Heart right ventricle (tissue), 16 donors: Measurements from ENCODE around the gene PBOV1. TPM values are rescaled to one million over a fixed set of nuclear protein-coding genes. Genes with fewer than 3 reads are reported as not detected.

Experiments
- ATAC-seq, 8 donors: fragments of 200-7000 bp; cut with Tn5 transposase; one replicate each; pipeline ENCODE4 v1.9.1; 2020; ENCODE audit warnings: mild to moderate bottlenecking in 8 of 8, moderate library complexity in 8 of 8, moderate number of reproducible peaks in 1 of 8
- DNase-seq, 2 donors: peaks; one replicate each; pipeline ENCODE4 v3.0.0-alpha.2; 2020
- H3K27ac ChIP-seq, 10 donors: fragments of 200-600 bp; sonication (generic) in 2 of 10; one replicate each; pipeline versions ENCODE4 v1.5.0 to v1.8.0; 2020 to 2022; ENCODE audit warnings: mild to moderate bottlenecking in 3 of 10
- H3K27me3 ChIP-seq, 7 donors: fragments of 200-600 bp; one replicate each; pipeline ENCODE4 v1.8.0; 2021 to 2022; ENCODE audit warnings: mild to moderate bottlenecking in 2 of 7
- H3K36me3 ChIP-seq, 9 donors: fragments of 200-600 bp; sonication (generic) in 1 of 9; one replicate each; pipeline versions ENCODE4 v1.5.0 to v1.8.0; 2020 to 2022; ENCODE audit warnings: mild to moderate bottlenecking in 2 of 9
- H3K4me1 ChIP-seq, 9 donors: fragments of 200-600 bp; sonication (generic) in 1 of 9; one replicate each; pipeline versions ENCODE4 v1.5.0 to v1.8.0; 2020 to 2022; ENCODE audit warnings: mild to moderate bottlenecking in 4 of 9
- H3K4me3 ChIP-seq, 10 donors: fragments of 200-600 bp; sonication (generic) in 2 of 10; one replicate each; pipeline versions ENCODE4 v1.5.0 to v1.8.0; 2020 to 2022; ENCODE audit warnings: mild to moderate bottlenecking in 7 of 10, moderate library complexity in 2 of 10
- H3K9me3 ChIP-seq, 11 donors: fragments of 200-600 bp in 10 of 11; sonication (generic) in 2 of 11; one replicate each; pipeline versions ENCODE4 v1.5.0 to v1.8.0; 2013 to 2022; ENCODE audit warnings: mild to moderate bottlenecking in 2 of 11, control low read depth in 1 of 11, moderate library complexity in 1 of 11
- WGBS, 2 donors: extraction: QIAGEN DNeasy Blood & Tissue Kit; methylation state at CpG; one replicate each; pipeline ENCODE4 v1.1.7; 2013; ENCODE audit warnings: inconsistent platforms in 1 of 2; 5-methylcytosine and 5-hydroxymethylcytosine counted together
- intact Hi-C, 10 donors: fragments of 100-400 bp; cut with DNase I; formaldehyde crosslinking; loops; one replicate each; pipeline versions ENCODE4 v1.11.1 to v1.14.2; 2022
- polyA plus RNA-seq, 2 donors: library from polyadenylated mRNA; stranded (reverse); fragments of 200-250 nt; gene quantifications; one replicate each; pipeline ENCODE4 v1.2.3, GENCODE V29; 2013
- total RNA-seq, 10 donors: library from RNA; stranded (reverse); fragmentation: NEBNext Ultra II Directional in 3 of 10; extraction: Animal tissue kit (Norgen Biotek cat#: 25700) in 3 of 10; gene quantifications; one replicate each; pipeline versions ENCODE4 v1.2.1 to v1.2.4, GENCODE V29; 2021 to 2023
- TF ChIP-seq, protein P1 (sequence below), 9 donors: fragments of 200-600 bp; sonication (generic) in 2 of 9; IDR thresholded peaks; one replicate each; pipeline versions ENCODE4 v1.5.0 to v1.8.0; 2021 to 2022; ENCODE audit warnings: antibody characterized with exemption in 9 of 9, mild to moderate bottlenecking in 5 of 9, moderate library complexity in 1 of 9
- donor health status: Arrhythmogenic right ventricular cardiomyopathy.
- donor health status: ischemic (EF 13 %, LVEDD 7.1; RV severe dilation, severe dysfunction).
- donor health status: healthy with polysubstance abuse.
- donor health status: DM: no; HTN: yes; CAD: no.
- donor health status: DM: no; HTN: no; CAD: no.
- donor health status: ischemic (EF 25% LVEDD 6.9; RV normal size, moderate dysfunction).
- donor health status: ischemic (EF 25% LVEDD 5.7; RV mildly dilated, moderate dysfunction).
- donor health status: healthy.
- donor health status: DM: yes; HTN: yes; CAD: no.
- donor health status: Ischemic cardiomyopathy.
- donor health status: ischemic (EF 35%, LVEDD 5.7; RV mildly dilated, moderate dysfunction).
- donor health status: nonischemic (EF 11% LVEDD 7.7; RV severe dilation, severe dysfunction).
- donor health status: DM: yes; HTN: yes; CAD: no.
- donor health status: PGD.
- donor health status: ischemic (EF 29% LVEDD 5.4; RV normal size, mild dysfunction).
- donor health status: nonischemic (EF 23%, LVEDD 6.1; RV moderate dilation, normal function).

PBOV1 gene
- total and polyA plus RNA-seq, 12 donors = not detected

DNA sequence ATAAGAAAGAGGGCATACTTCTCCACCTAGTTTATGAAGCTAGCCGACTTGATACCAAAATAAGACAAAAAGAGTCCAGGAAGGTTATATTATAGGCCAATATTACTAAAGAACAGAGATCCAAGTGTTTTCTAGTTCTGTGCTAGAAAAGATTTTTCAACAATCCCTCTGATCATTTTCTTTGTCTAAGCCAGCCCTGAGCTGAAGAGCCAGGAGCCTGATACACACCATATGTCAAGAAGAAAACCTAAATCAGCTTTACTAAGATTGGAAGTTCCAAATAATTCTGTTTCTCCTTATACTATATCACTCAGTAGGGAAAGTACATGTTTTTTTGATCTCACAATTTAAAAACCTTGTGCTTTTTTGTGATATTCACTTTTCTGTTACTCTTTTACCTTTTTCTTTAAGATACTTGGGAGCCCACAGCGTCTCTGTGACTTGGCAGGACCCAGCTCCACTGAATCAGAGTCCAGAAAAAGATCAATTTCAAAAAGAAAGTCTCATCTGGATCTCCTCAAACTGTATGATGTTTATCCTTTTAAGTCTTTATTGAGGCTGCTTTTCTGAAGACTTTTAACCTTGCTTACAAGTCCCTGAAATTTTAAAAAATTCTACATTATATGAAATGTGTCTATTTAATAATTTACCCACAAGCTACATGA lies 43.0 kb upstream of the PBOV1 start:
- ATAC-seq (no peak), DNase-seq (no peak)
- H3K9me3 ChIP-seq = no peaks in the 10 kb centered on the region
- 64 to 71% methylated on average over 2 of the region's 2 CpGs for WGBS, 2 donors
- no peaks in the 10 kb centered on the region for H3K27me3 ChIP-seq
- TF ChIP-seq, protein P1, sequence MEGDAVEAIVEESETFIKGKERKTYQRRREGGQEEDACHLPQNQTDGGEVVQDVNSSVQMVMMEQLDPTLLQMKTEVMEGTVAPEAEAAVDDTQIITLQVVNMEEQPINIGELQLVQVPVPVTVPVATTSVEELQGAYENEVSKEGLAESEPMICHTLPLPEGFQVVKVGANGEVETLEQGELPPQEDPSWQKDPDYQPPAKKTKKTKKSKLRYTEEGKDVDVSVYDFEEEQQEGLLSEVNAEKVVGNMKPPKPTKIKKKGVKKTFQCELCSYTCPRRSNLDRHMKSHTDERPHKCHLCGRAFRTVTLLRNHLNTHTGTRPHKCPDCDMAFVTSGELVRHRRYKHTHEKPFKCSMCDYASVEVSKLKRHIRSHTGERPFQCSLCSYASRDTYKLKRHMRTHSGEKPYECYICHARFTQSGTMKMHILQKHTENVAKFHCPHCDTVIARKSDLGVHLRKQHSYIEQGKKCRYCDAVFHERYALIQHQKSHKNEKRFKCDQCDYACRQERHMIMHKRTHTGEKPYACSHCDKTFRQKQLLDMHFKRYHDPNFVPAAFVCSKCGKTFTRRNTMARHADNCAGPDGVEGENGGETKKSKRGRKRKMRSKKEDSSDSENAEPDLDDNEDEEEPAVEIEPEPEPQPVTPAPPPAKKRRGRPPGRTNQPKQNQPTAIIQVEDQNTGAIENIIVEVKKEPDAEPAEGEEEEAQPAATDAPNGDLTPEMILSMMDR (IDR thresholded peaks at IDR 0.05) = no peak
- H3K4me1 ChIP-seq = no peaks in the 10 kb centered on the region
- no peak overlapping the region for H3K27ac ChIP-seq
- intact Hi-C loops = no loop called here
- H3K36me3 ChIP-seq = peaks cover 0 to 22% (median 0%) of the 10 kb centered on the region in 9 donors
- no peak overlapping the region for H3K4me3 ChIP-seq

DNA sequence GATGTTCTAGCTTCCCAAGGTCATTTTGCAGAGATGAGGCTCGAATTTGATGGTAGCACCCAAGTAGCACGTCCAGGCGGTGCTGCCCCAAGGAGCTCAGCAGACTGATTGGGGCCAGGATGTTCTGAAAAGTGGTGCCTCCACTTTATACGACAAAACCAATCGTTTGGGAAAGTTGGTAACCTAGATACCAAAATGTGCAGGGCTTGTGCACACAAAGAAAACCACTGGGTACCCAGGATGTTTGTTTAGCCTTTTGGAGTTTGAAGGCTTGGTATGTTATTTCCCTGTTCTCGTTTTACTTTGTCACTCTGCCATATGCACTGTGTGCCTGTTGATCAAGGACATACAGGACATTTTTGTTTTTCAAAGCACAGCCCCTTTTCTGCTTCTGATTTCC lies 40.7 kb upstream of the PBOV1 start:
- no peaks in the 10 kb centered on the region for H3K4me1 ChIP-seq
- H3K4me3 ChIP-seq = no peak overlapping the region
- DNase-seq (no peak), ATAC-seq (no peak)
- H3K27me3 ChIP-seq = no peaks in the 10 kb centered on the region
- H3K9me3 ChIP-seq = no peaks in the 10 kb centered on the region
- H3K36me3 ChIP-seq = peaks cover 0 to 25% (median 0%) of the 10 kb centered on the region in 9 donors
- 81 to 83% methylated on average over 6 of the region's 6 CpGs for WGBS, 2 donors
- no peak overlapping the region for H3K27ac ChIP-seq
- intact Hi-C loops = no loop called here
- TF ChIP-seq, protein P1 (IDR thresholded peaks at IDR 0.05) = no peak

DNA sequence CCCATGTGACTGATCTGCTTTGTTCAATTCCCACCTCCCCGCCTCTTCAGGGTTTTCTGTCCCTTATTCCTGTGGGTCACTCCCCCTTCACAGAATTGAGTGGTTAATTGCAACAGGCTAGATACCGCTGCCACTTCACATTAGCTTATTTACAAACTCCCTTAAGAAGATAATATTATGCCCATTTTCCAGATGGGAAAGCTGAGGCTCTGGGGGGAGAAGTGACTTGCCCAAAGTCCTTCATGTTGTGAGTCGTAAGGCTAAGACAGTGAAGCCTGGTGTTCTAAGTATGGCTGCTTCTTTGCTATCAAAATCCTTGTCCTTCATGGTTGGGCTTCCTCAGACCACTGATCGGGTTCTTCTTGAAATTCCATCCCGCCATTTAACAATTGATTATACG lies 39.9 kb upstream of the PBOV1 start:
- DNase-seq (no peak), ATAC-seq (no peak)
- H3K36me3 ChIP-seq = peaks cover 0 to 20% (median 0%) of the 10 kb centered on the region in 9 donors
- H3K9me3 ChIP-seq = no peaks in the 10 kb centered on the region
- 96 to 98% methylated on average over 6 of the region's 6 CpGs for WGBS, 2 donors
- no peaks in the 10 kb centered on the region for H3K27me3 ChIP-seq
- intact Hi-C loops = no loop called here
- no peak overlapping the region for H3K27ac ChIP-seq
- TF ChIP-seq, protein P1 (IDR thresholded peaks at IDR 0.05) = no peak
- no peak overlapping the region for H3K4me3 ChIP-seq
- H3K4me1 ChIP-seq = no peaks in the 10 kb centered on the region

DNA sequence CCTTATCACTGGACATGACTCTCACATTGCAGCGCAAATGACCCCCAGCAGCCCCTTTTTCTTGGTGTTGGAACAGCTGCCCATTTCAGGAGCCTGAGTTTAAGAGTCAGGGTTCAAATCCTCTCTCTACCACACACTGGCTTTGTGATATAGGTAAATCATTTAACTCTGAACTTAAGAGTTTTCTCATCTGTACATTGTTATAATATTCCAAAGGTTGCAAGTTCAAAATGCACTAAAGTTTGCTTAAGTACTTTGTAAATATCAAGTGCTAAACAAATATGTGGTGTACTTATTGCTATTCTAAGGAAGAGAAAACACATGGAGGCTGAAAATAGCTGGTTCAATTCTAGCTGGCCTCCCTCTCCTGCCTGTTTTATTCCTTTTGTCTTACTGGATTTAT lies 39.3 kb upstream of the PBOV1 start:
- Histone ChIP-seq H3K27me3 (no peaks in the 10 kb centered on the region), H3K9me3 (no peaks in the 10 kb centered on the region), H3K4me1 (no peaks in the 10 kb centered on the region), H3K36me3 (peaks cover 0 to 17% (median 0%) of the 10 kb centered on the region in 9 donors), H3K4me3 (no peak overlapping the region), H3K27ac (no peak overlapping the region)
- no peak for ATAC-seq
- 97 to 98% methylated on average over 1 of the region's 1 CpG for WGBS, 2 donors
- TF ChIP-seq, protein P1 (IDR thresholded peaks at IDR 0.05) = no peak
- intact Hi-C loops = no loop called here
- no peak for DNase-seq
